ENCODE measurements around the gene ZNHIT3. TPM values are rescaled to one million over a fixed set of nuclear protein-coding genes. Genes with fewer than 3 reads are reported as not detected.

ZNHIT3 gene
- total and polyA plus RNA-seq, 10 of the 15 experiments (the other 5 are each of a cell fraction or from before 2014, with no cell fraction given): 34.1 to 128 (median 55.6) TPM

- no peak for ATAC-seq
- no peak overlapping the region for H3K4me2 ChIP-seq (ENCODE audit: control insufficient read depth, insufficient read depth)
- ChIA-PET CTCF (no interaction called here), SMC1A (ENCODE audit: uncharacterized antibody, unreplicated experiment) (no interaction called here), RAD21 (ENCODE audit: unreplicated experiment) (no interaction called here), POLR2A (no interaction called here)
- H2AFZ ChIP-seq (ENCODE audit: control insufficient read depth, low read depth, low read length): no peak overlapping the region
- H3K27me3 ChIP-seq (replicated peaks in 1 of 2; ENCODE audit: control insufficient read depth in 2 of 2, insufficient read depth in 2 of 2, low read length in 1 of 2): peaks cover 4 to 8% of the 10 kb centered on the region in 2 experiments; a peak in 3 of 4 replicates
- no peaks in the 10 kb centered on the region for H3K36me3 ChIP-seq (ENCODE audit: control insufficient read depth in 2 of 2, insufficient read depth in 2 of 2, low read length in 1 of 2)
- no peaks in the 10 kb centered on the region for H3K4me1 ChIP-seq (ENCODE audit: control insufficient read depth, insufficient read depth, low read length)
- no peak for FAIRE-seq
- H3K79me2 ChIP-seq (ENCODE audit: control insufficient read depth, insufficient read depth, low read length): no peaks in the 10 kb centered on the region
- no TSS peak for BruUV-seq (replicated peaks)
- no peaks in the 10 kb centered on the region for H3K9me3 ChIP-seq (replicated peaks; ENCODE audit: control insufficient read depth, insufficient read depth, low read length)
- H3K9ac ChIP-seq (ENCODE audit: control insufficient read depth, insufficient read depth, low read length): no peak overlapping the region
- 27% methylated on average over 18 of the region's 18 CpGs for WGBS (ENCODE audit: insufficient coverage, insufficient replicate concordance, low lambda C conversion rate, missing lambda C conversion rate)
- H4K20me1 ChIP-seq (ENCODE audit: control insufficient read depth, insufficient read depth): no peaks in the 10 kb centered on the region
- in situ Hi-C loops (cut with MboI): no loop called here
- H3K4me3 ChIP-seq: no peak overlapping the region
- intact Hi-C loops (cut with micrococcal nuclease; ENCODE audit: unreplicated experiment): no loop called here
- DNase-seq (ENCODE audit: low read depth, low spot score): no peak
- TF ChIP-seq CREM (IDR thresholded peaks at IDR 0.05; ENCODE audit: low read depth) (no peak), CBX5 (IDR thresholded peaks at IDR 0.05; ENCODE audit: low read depth) (no peak), EP300 (IDR thresholded peaks at IDR 0.05; ENCODE audit: borderline replicate concordance in 1 of 2, control insufficient read depth in 1 of 2, low read depth in 2 of 2, low read length in 2 of 2) (no peak), TARDBP (IDR thresholded peaks at IDR 0.05; ENCODE audit: borderline replicate concordance) (no peak), NBN (IDR thresholded peaks at IDR 0.05) (no peak), FOXK2 (IDR thresholded peaks at IDR 0.05) (no peak), ZNF622 (IDR thresholded peaks at IDR 0.05) (no peak), ZBTB33 (IDR thresholded peaks at IDR 0.05) (no peak), SP1 (IDR thresholded peaks at IDR 0.05; ENCODE audit: low read depth, low read length) (no peak), MXI1 (IDR thresholded peaks at IDR 0.05; ENCODE audit: low read depth, low read length) (no peak), RUNX3 (IDR thresholded peaks at IDR 0.05; ENCODE audit: low read length) (no peak)
- no peak overlapping the region for H3K27ac ChIP-seq (ENCODE audit: control insufficient read depth, insufficient read depth)
Observed at GRCh38 chr17:36468903-36469635, 17.4 kb upstream of the ZNHIT3 start.
